ENCODE results near the gene TMBIM4.

The TMBIM4 gene

GRCh38 chr12:66090157-66090556, 79.6 kb downstream of the TMBIM4 start:
- no peak for DNase-seq (ENCODE audit: low read depth in 3 of 3)

DNA sequence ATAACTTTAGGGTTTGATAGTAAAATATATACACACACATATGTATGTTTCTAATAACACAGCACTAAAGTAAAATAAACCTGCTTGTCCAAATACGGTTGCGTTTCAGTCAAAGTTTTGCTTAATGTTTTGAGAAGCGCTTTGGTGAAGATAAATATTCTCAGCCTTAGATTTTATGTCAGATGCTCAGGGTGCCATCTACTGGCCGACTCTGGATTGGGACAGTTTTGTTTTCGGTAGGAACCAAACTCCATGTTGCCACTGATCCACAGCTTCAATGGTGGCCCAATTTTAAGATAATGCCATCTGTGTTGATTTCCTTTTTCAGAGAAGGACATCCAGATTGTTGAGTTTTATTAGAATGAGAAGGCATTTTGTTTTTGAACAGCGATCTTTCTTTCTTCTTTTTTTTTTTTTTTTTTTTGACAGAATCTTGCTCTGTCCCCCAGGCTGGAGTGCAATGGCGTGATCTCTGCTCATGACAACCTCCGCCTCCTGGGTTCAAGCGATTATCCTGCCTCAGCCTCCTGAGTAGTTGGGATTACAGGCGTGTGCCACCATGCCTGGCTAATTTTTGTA, 82.3 kb downstream of the TMBIM4 start:
- peak in 1 of 3 experiments; percentile 15 for DNase-seq (ENCODE audit: low read depth in 3 of 3)

DNA sequence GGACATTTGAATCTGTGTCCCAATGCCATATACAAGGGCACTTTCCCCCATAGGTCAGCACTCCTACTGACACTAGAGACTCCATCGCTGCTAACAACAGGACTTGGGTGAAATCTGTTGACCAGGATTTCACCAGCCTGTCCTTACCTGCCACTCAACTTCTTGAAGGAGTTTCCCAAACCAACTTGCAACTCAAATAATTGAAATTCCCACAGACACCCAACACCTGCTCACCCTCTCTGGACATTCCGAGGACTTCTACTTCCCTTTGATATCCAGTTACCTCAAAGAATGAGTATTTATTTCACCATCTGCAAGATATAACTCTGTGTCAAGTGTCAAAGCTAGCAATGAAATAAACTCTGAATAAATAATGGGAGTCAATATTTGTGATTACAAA, 83.8 kb downstream of the TMBIM4 start:
- DNase-seq (ENCODE audit: low read depth in 3 of 3) = no peak

All from stimulated activated CD4-positive, alpha-beta T cell treated with anti-CD3 and anti-CD28 coated beads, TNF-alpha, amount 100 ng/mL, for 4 hours (primary cell).